GM10248 (cell line): ENCODE measurements around the gene ZNF423.

ENCODE experiments used
- CTCF ChIA-PET: fragments of 300-600 bp; sonication (Branson Sonifier 250); formaldehyde crosslinking; extraction: SDS; loops from one replicate; lab custom pipeline; 2021; ENCODE audit warnings: antibody characterized with exemption; lab: Yijun Ruan, JAX
- POLR2A ChIA-PET: fragments of 350-650 bp; sonication (Branson Sonifier 250); formaldehyde crosslinking; extraction: SDS; loops from one replicate; lab custom pipeline; 2020; ENCODE audit warnings: antibody characterized with exemption; lab: Yijun Ruan, JAX
- DNase-seq: peaks from one replicate; pipeline ENCODE4 v3.0.0; 2012; ENCODE audit errors: extremely low spot score
- TF ChIP-seq, protein P1 (sequence below): IDR thresholded peaks from 2 replicates; pipeline ENCODE4 v1.5.1; 2012; ENCODE audit warnings: mild to moderate bottlenecking, low read depth; ENCODE audit errors: extremely low read depth, missing control alignments, control extremely low read depth

ZNF423 gene

DNA sequence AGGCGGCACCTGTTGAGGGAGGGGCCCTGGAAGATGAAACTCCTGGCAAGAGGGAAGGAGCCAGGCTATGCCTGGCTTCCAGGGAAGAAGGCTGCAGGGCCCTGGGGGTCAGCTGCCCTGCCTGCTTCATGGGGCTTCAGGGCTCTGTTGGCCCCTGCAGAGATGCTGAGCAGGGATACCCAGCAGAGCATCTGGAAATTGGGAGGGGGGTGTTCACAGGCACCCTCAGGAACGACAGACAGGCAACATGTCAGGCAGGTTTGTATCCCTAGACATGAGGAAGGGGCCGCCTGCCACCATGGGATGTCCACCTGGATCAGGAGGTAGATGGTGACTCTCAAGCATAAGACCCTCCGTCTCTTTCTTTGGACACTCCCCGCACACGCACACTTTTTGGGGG lies 13.8 kb upstream of the ZNF423 start:
- CTCF ChIA-PET: interaction anchor here (5.0 kb wide), 1 partner anchor 12 kb away, joined by 19 read pairs; no protein-coding TSS in a partner anchor
- TF ChIP-seq, protein P1, sequence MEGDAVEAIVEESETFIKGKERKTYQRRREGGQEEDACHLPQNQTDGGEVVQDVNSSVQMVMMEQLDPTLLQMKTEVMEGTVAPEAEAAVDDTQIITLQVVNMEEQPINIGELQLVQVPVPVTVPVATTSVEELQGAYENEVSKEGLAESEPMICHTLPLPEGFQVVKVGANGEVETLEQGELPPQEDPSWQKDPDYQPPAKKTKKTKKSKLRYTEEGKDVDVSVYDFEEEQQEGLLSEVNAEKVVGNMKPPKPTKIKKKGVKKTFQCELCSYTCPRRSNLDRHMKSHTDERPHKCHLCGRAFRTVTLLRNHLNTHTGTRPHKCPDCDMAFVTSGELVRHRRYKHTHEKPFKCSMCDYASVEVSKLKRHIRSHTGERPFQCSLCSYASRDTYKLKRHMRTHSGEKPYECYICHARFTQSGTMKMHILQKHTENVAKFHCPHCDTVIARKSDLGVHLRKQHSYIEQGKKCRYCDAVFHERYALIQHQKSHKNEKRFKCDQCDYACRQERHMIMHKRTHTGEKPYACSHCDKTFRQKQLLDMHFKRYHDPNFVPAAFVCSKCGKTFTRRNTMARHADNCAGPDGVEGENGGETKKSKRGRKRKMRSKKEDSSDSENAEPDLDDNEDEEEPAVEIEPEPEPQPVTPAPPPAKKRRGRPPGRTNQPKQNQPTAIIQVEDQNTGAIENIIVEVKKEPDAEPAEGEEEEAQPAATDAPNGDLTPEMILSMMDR: no peak
- no peak for DNase-seq
- POLR2A ChIA-PET: no interaction called here

DNA sequence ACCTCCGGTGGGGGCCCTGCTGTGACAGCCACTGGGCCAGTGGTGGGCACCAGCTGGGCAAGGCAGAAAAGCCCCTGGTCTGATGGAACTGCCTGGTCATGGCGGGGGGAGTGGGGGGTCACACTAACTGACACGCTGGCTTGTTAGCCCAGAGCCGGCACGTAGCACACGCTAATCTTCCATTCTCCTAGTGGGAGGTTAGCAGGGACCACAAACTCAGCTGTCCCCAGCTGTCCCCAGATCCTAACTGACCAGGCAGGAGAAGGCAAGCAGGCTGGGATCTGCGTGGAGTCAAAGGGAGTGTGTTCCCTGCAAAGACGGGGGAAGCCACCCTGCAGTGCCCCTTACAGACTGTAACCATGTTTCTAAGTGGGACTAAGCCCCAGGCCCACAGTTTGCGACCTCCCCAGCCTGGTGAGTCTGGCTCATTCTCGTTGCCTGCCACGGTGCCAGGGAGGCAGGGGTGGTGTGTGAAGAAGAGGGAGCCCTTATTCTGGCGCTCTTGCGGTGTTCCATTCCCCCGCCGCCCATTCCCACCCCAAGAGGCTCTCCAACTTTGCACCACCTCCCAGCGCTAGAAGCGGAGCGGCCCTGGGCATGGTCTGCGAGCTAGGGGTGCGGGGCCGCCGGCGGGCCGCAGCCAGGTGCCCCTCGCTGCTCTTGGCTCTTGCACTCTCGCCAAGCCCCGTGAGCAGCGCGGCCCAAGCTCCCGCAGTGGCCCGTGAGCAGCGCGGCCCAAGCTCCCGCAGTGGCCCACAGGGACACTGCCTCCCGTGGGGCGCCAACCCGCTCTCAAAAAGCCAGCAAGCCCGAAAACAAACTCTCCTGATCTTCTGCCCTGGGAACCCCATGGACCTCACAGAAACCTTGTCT lies 12.1 kb upstream of the ZNF423 start:
- CTCF ChIA-PET: interaction anchor here (1.0 to 5.0 kb wide), 3 partner anchors 10 to 22 kb away, joined by 3 to 19 read pairs (median 4); no protein-coding TSS in a partner anchor

DNA sequence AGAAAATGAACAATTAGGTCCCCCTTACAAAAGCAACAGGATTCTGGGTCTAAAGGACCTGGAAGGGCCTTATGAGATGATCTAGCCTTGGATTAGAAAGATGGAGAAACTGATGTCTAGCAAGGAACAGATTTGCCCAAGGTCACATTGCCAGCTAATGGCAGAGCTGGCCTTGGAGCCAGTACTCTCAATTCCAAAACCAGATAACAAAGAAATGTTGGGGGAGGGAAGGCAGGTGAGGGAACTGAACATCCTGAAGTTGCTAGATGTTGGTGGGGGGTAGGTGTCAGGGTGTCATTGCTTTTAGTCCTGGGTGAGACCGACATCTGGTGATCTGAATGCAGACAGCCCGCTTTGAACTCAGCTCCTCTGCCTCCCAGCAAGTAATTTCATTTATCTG lies 11.3 kb upstream of the ZNF423 start:
- TF ChIP-seq, protein P1: no peak
- no peak for DNase-seq
- POLR2A ChIA-PET: no interaction called here
- CTCF ChIA-PET: interaction anchor here (1.0 to 5.0 kb wide), 2 partner anchors 9 to 14 kb away, joined by 4 to 19 read pairs; no protein-coding TSS in a partner anchor

More for the DNA sequence above, 12.1 kb upstream of the ZNF423 start:
- TF ChIP-seq, protein P1: no peak
- no peak for DNase-seq
- POLR2A ChIA-PET: no interaction called here

DNA sequence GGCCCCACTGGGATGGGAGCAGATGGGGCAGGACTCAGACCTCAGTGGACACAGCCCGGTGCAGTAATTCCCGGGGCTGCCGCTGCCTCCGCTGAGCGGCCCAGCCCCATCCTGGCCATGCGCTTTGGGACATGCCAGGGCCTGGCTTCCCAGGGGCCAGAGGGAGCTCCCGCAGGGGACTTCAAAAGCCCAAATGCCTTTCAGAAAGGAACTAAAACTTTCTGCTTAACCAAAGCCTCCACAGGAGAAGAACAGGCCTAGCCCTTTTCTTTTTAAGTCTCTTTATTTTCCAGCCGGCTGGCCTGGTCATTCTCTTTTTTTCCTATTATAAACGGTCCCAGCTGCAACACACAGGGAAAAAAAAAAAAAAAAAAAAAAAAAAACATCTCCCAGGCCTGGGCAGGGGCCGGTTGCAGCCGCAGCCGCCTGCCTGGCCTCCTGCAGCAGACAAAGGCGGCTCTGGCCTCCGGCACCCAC lies 10.7 kb upstream of the ZNF423 start:
- no peak for DNase-seq
- CTCF ChIA-PET: interaction anchor here (0.6 to 5.0 kb wide), 2 partner anchors 9 to 263 kb away, joined by 4 to 19 read pairs; no protein-coding TSS in a partner anchor

DNA sequence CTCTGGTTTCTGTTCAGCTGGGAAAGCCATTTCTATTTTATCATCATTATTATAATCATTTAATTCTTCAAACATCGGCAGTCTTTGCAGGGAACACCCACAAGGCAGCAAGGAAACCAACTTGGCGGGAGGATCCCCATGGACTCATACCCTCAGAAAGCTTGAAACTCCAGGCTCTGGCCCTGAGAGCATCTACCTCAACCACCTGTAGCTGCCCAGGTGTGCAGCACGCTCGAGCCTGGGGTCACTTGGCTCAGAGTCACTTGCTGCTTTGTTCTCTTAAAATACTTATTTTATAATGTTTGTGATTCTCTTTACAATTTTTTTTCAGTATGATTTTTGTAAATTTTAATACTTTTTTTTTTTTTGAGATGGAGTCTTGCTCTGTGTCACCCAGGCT lies 6.8 kb upstream of the ZNF423 start:
- DNase-seq: no peak
- TF ChIP-seq, protein P1: no peak
- POLR2A ChIA-PET: no interaction called here
- CTCF ChIA-PET: interaction anchor here (0.7 to 1.9 kb wide), 2 partner anchors 8 to 12 kb away, joined by 3 to 8 read pairs; no protein-coding TSS in a partner anchor

More for the DNA sequence above, 10.7 kb upstream of the ZNF423 start:
- POLR2A ChIA-PET: no interaction called here
- TF ChIP-seq, protein P1: no peak

DNA sequence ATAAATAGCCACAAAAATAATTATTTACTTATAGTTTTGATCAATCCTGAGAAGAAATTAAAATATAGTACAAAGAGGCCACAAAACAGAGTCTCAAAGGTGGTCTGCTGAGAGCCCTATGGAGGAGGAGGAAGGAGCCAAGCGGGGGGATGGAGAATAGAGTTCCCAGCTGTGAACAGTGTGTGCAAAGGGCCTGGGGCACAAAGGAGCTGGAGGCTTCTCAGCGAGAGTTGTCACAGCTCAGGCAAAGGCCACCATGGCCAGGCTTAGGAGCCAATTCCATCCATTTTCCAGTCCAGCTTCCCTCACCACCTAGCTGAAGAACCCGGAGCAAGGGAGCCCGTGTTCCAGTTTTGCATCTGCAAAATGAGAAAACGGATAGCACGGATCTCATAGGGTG lies 5.4 kb upstream of the ZNF423 start:
- CTCF ChIA-PET: interaction anchor here (0.7 kb wide), 1 partner anchor 706 kb away, joined by 3 read pairs; no protein-coding TSS in a partner anchor
- no peak for DNase-seq
- TF ChIP-seq, protein P1: no peak
- POLR2A ChIA-PET: no interaction called here
